H1 (cell line): ENCODE data around the gene RTL5. TPM values are rescaled to one million over a fixed set of nuclear protein-coding genes. Genes with fewer than 3 reads are reported as not detected.

Experiments
- CTCF ChIA-PET: fragments of 300-600 bp; sonication (Branson Sonifier 250); formaldehyde crosslinking; loops from one replicate; lab custom pipeline; 2021; ENCODE audit not compliant: partially characterized antibody; lab: Charles Lee
- POLR2A ChIA-PET: fragments of 300-600 bp; sonication (Branson Sonifier 250); formaldehyde crosslinking; loops from one replicate; lab custom pipeline; 2021; ENCODE audit warnings: inconsistent platforms; ENCODE audit not compliant: partially characterized antibody; lab: Charles Lee
- DNase-seq, 2 experiments: peaks; one replicate each; pipeline versions ENCODE4 v3.0.0 to v3.0.0-alpha.2; 2010 to 2022; ENCODE audit warnings: low spot score in 2 of 2, low read depth in 1 of 2, mixed read lengths in 1 of 2
- FAIRE-seq: peaks from 2 replicates; lab custom pipeline; 2011; peaks lifted over from hg19 to GRCh38; lab: Jason Lieb, UNC
- H2AFZ ChIP-seq: 2 replicates; pipeline ENCODE4 v1.8.1; 2012; ENCODE audit warnings: low read length, inconsistent platforms
- H2AK5ac ChIP-seq: 2 replicates; pipeline ENCODE4 v1.6.1; 2013; ENCODE audit warnings: low read depth, low read length
- H2BK120ac ChIP-seq: replicated peaks from 2 replicates; pipeline ENCODE3; 2013; ENCODE audit warnings: low read depth, low read length, inconsistent platforms
- H2BK12ac ChIP-seq: 2 replicates; pipeline ENCODE4 v1.6.1; 2013; ENCODE audit warnings: low read depth, low read length
- H2BK15ac ChIP-seq: 2 replicates; pipeline ENCODE4 v1.6.1; 2013; ENCODE audit warnings: low read length
- H2BK20ac ChIP-seq: 2 replicates; pipeline ENCODE4 v1.6.1; 2013; ENCODE audit warnings: low read length
- H2BK5ac ChIP-seq: 2 replicates; pipeline ENCODE4 v1.6.1; 2013; ENCODE audit warnings: low read depth, low read length
- H3K14ac ChIP-seq: 2 replicates; pipeline ENCODE4 v1.6.1; 2013; ENCODE audit warnings: inconsistent platforms; ENCODE audit not compliant: insufficient read length
- H3K18ac ChIP-seq: 2 replicates; pipeline ENCODE4 v1.6.1; 2013; ENCODE audit warnings: low read length; ENCODE audit errors: extremely low read depth
- H3K23ac ChIP-seq: 2 replicates; pipeline ENCODE4 v1.6.1; 2013; ENCODE audit warnings: inconsistent platforms; ENCODE audit not compliant: insufficient read length
- H3K23me2 ChIP-seq: 2 replicates; pipeline ENCODE4 v1.6.1; 2013; ENCODE audit warnings: low read depth, low read length
- H3K27ac ChIP-seq: 2 replicates; pipeline ENCODE4 v1.6.1; 2011; ENCODE audit warnings: low read depth, low read length, inconsistent platforms
- H3K27me3 ChIP-seq, 4 experiments: replicated peaks in 1 of 4; 1 replicate in 1 of 4; 2 replicates in 3 of 4; pipeline versions ENCODE4 v1.6.1 to v1.8.1; 2011 to 2013; ENCODE audit warnings: low read length in 3 of 4, mild to moderate bottlenecking in 3 of 4, inconsistent platforms in 2 of 4, mixed read lengths in 2 of 4, moderate library complexity in 1 of 4; ENCODE audit not compliant: control insufficient read depth in 3 of 4, insufficient read depth in 3 of 4; ENCODE audit errors: extremely low read depth in 1 of 4
- H3K36me3 ChIP-seq, 4 experiments: 2 replicates each; pipeline versions ENCODE4 v1.6.1 to v1.8.1; 2011 to 2013; ENCODE audit warnings: mild to moderate bottlenecking in 4 of 4, low read length in 3 of 4, moderate library complexity in 2 of 4, control low read depth in 1 of 4, inconsistent platforms in 1 of 4; ENCODE audit not compliant: insufficient read depth in 4 of 4, control insufficient read depth in 2 of 4
- H3K4ac ChIP-seq: replicated peaks from 2 replicates; pipeline ENCODE3; 2013; ENCODE audit warnings: low read length, low read depth, mixed read lengths, inconsistent platforms; ENCODE audit not compliant: insufficient read length
- H3K4me1 ChIP-seq, 4 experiments: replicated peaks in 1 of 4; 1 replicate in 1 of 4; 2 replicates in 3 of 4; pipeline versions ENCODE4 v1.6.1 to v1.8.1; 2011 to 2013; ENCODE audit warnings: low read length in 3 of 4, inconsistent platforms in 2 of 4, mixed read lengths in 1 of 4; ENCODE audit not compliant: insufficient read depth in 4 of 4, control insufficient read depth in 3 of 4
- H3K4me2 ChIP-seq, 2 experiments: 2 replicates each; pipeline versions ENCODE4 v1.6.1 to v1.8.1; 2011 to 2013; ENCODE audit warnings: low read depth in 2 of 2, low read length in 2 of 2, control low read depth in 1 of 2, inconsistent platforms in 1 of 2, mild to moderate bottlenecking in 1 of 2; ENCODE audit not compliant: insufficient read depth in 1 of 2
- H3K4me3 ChIP-seq, 4 experiments: fragments of 200-600, 300-600 bp in 1 of 4; sonication (generic), shearing (Covaris generic), sonication (Bioruptor Twin) in 1 of 4; 2 replicates each; pipeline versions ENCODE4 v1.5.1 to v1.8.1; 2011 to 2016; ENCODE audit warnings: low read length in 4 of 4, low read depth in 3 of 4, control low read depth in 2 of 4, inconsistent platforms in 2 of 4, mild to moderate bottlenecking in 2 of 4, mixed read lengths in 1 of 4, moderate library complexity in 1 of 4; ENCODE audit not compliant: insufficient read depth in 2 of 4; ENCODE audit errors: extremely low read depth in 1 of 4
- H3K56ac ChIP-seq: replicated peaks from 2 replicates; pipeline ENCODE3; 2013; ENCODE audit warnings: low read depth, mild to moderate bottlenecking, mixed read lengths, low read length, inconsistent platforms; ENCODE audit not compliant: insufficient read length
- H3K79me1 ChIP-seq: 2 replicates; pipeline ENCODE4 v1.6.1; 2013; ENCODE audit warnings: low read depth, low read length, control low read depth
- H3K79me2 ChIP-seq, 2 experiments: 2 replicates each; pipeline versions ENCODE4 v1.6.1 to v1.8.1; 2012 to 2013; ENCODE audit warnings: low read length in 2 of 2, mild to moderate bottlenecking in 2 of 2, inconsistent platforms in 1 of 2; ENCODE audit not compliant: insufficient read depth in 2 of 2, control insufficient read depth in 1 of 2
- H3K9ac ChIP-seq, 4 experiments: replicated peaks in 1 of 4; 1 replicate in 1 of 4; 2 replicates in 3 of 4; pipeline versions ENCODE4 v1.6.1 to v1.8.1; 2011 to 2013; ENCODE audit warnings: low read depth in 3 of 4, low read length in 3 of 4, control low read depth in 2 of 4, mild to moderate bottlenecking in 2 of 4, moderate library complexity in 2 of 4, inconsistent platforms in 1 of 4; ENCODE audit errors: extremely low read depth in 1 of 4
- H3K9me3 ChIP-seq, 2 experiments: 2 replicates each; pipeline versions ENCODE4 v1.6.1 to v1.8.1; 2012 to 2013; ENCODE audit warnings: mild to moderate bottlenecking in 2 of 2, moderate library complexity in 2 of 2, control low read depth in 1 of 2, inconsistent platforms in 1 of 2, low read depth in 1 of 2, low read length in 1 of 2, mixed read lengths in 1 of 2; ENCODE audit not compliant: insufficient read depth in 2 of 2
- H4K20me1 ChIP-seq, 2 experiments: replicated peaks in 1 of 2; 2 replicates each; pipeline versions ENCODE3 to v1.8.1; 2011 to 2013; ENCODE audit warnings: inconsistent platforms in 2 of 2, low read length in 2 of 2, mild to moderate bottlenecking in 1 of 2; ENCODE audit not compliant: insufficient read depth in 2 of 2, control insufficient read depth in 1 of 2
- H4K5ac ChIP-seq: 2 replicates; pipeline ENCODE4 v1.6.1; 2013; ENCODE audit warnings: low read length, low read depth, mixed read lengths, inconsistent platforms; ENCODE audit not compliant: insufficient read length
- H4K8ac ChIP-seq: 2 replicates; pipeline ENCODE4 v1.8.0; 2013; ENCODE audit warnings: mild to moderate bottlenecking, moderate library complexity, low read length, inconsistent platforms; ENCODE audit not compliant: insufficient read depth; ENCODE audit errors: extremely low read depth
- H4K91ac ChIP-seq: replicated peaks from 2 replicates; pipeline ENCODE3; 2013; ENCODE audit warnings: low read length, mixed read lengths, inconsistent platforms; ENCODE audit not compliant: insufficient read length
- ASH2L ChIP-seq: fragments of 200-600, 300-600 bp; sonication (generic); IDR thresholded peaks from one replicate; pipeline ENCODE4 v1.7.1; 2017; ENCODE audit warnings: low read length
- BCL11A ChIP-seq, 2 experiments: IDR thresholded peaks; one replicate each; pipeline ENCODE4 v1.6.1; 2011; ENCODE audit warnings: low read depth in 2 of 2, low read length in 2 of 2, mild to moderate bottlenecking in 2 of 2
- CTBP2 ChIP-seq: IDR thresholded peaks from 2 replicates; pipeline ENCODE4 v1.7.0; 2011; ENCODE audit warnings: borderline replicate concordance, mild to moderate bottlenecking, moderate library complexity, mixed read lengths, low read length; ENCODE audit not compliant: insufficient read depth, insufficient read length
- E2F6 ChIP-seq: IDR thresholded peaks from 2 replicates; pipeline ENCODE4 v1.6.1; 2012; ENCODE audit warnings: inconsistent platforms
- EGR1 ChIP-seq: IDR thresholded peaks from 2 replicates; pipeline ENCODE4 v1.6.1; 2011; ENCODE audit warnings: low read depth, low read length, borderline replicate concordance
- EP300 ChIP-seq, 2 experiments: IDR thresholded peaks; 1 replicate in 1 of 2; 2 replicates in 1 of 2; pipeline ENCODE4 v1.6.1; 2011 to 2012; ENCODE audit warnings: low read depth in 2 of 2, low read length in 2 of 2, mild to moderate bottlenecking in 2 of 2, borderline replicate concordance in 1 of 2, inconsistent platforms in 1 of 2, moderate library complexity in 1 of 2
- MAX ChIP-seq: IDR thresholded peaks from 2 replicates; pipeline ENCODE4 v1.6.1; 2012; ENCODE audit warnings: inconsistent platforms
- NANOG ChIP-seq: IDR thresholded peaks from 2 replicates; pipeline ENCODE4 v1.6.1; 2011; ENCODE audit warnings: low read length, low read depth, mild to moderate bottlenecking, inconsistent platforms; ENCODE audit not compliant: insufficient read depth, poor library complexity, severe bottlenecking
- RAD21 ChIP-seq, 2 experiments: IDR thresholded peaks in 1 of 2; conservative IDR thresholded peaks in 1 of 2; 2 replicates each; pipeline ENCODE4 v1.6.1; 2011; ENCODE audit warnings: low read depth in 2 of 2, low read length in 2 of 2, improper control_type of control experiment in 1 of 2, inconsistent platforms in 1 of 2, mild to moderate bottlenecking in 1 of 2, moderate library complexity in 1 of 2
- SAP30 ChIP-seq: fragments of 300-600 bp; sonication (generic); IDR thresholded peaks from 2 replicates; pipeline ENCODE4 v1.7.1; 2012; ENCODE audit warnings: low read length, moderate library complexity, mild to moderate bottlenecking, inconsistent platforms; ENCODE audit not compliant: insufficient read depth, insufficient replicate concordance
- SP4 ChIP-seq: IDR thresholded peaks from 2 replicates; pipeline ENCODE4 v1.6.1; 2012; ENCODE audit warnings: low read length, inconsistent platforms
- TAF1 ChIP-seq: IDR thresholded peaks from 2 replicates; pipeline ENCODE4 v1.6.1; 2011; ENCODE audit warnings: mild to moderate bottlenecking, low read depth, low read length
- YY1 ChIP-seq: IDR thresholded peaks from 2 replicates; pipeline ENCODE4 v1.6.1; 2011; ENCODE audit warnings: low read depth, mild to moderate bottlenecking, low read length
- WGBS, 2 experiments: shearing (Covaris generic) in 1 of 2; methylation state at CpG; one replicate each; pipeline versions ENCODE4 v1.1.6 to v1.1.7; 2013 to 2015; ENCODE audit warnings: low lambda C conversion rate in 2 of 2, mixed read lengths in 2 of 2, inconsistent platforms in 1 of 2, low coverage in 1 of 2, missing lambda C conversion rate in 1 of 2; ENCODE audit not compliant: insufficient replicate concordance in 2 of 2, insufficient coverage in 1 of 2, insufficient read length in 1 of 2; ENCODE audit errors: extremely low coverage in 1 of 2, missing lambda C conversion rate in 1 of 2; 5-methylcytosine and 5-hydroxymethylcytosine counted together
- polyA plus RNA-seq, 7 experiments: library from polyadenylated mRNA; depleted of rRNA in 3 of 7; stranded (reverse) in 5 of 7; unstranded in 2 of 7; fragments of >200 nt in 5 of 7; fragments of 200-250 nt in 2 of 7; gene quantifications; 1 replicate in 5 of 7; 2 replicates in 1 of 7; 4 replicates in 1 of 7; pipeline versions ENCODE4 v1.2.1 to v1.2.3, GENCODE V29; 2011 to 2013; ENCODE audit warnings: missing spikeins in 2 of 7, mixed read lengths in 2 of 7
- total RNA-seq: library from RNA; stranded (reverse); fragmentation: NEBNext Ultra II Directional; extraction: Animal tissue kit (Norgen Biotek cat#: 25700); gene quantifications from 2 replicates; pipeline ENCODE4 v1.2.1, GENCODE V29; 2021

Gene RTL5
- total and polyA plus RNA-seq, 2 of the 8 experiments (the other 6 are each of a cell fraction or from before 2014, with no cell fraction given): 0.57 to 1.9 TPM

DNA sequence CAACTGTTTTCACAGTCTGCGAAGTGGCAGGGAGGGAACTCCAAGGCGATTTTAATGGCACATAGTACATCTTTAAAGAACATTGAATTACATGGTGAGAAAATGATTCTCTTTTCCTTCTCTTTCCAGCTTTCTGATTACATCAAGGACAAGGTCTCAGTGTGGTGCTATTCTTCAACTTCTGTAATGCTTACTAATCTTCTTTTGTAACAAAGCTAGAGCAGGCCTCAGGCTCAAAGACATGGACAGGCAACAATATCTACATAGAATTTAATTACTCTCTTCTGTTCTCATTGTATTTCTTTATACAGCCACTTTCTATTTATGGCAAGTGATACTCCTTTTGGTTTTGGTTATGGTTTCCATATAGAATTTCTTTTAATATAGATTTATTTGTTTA is 48.4 kb downstream of the RTL5 start:
- Histone ChIP-seq H3K36me3 (no peaks in the 10 kb centered on the region), H2AFZ (no peak overlapping the region), H3K4me3 (no peak overlapping the region), H4K91ac (no peak overlapping the region), H3K23me2 (no peaks in the 10 kb centered on the region), H3K9ac (no peak overlapping the region), H2AK5ac (no peak overlapping the region), H3K23ac (no peak overlapping the region), H3K18ac (no peak overlapping the region), H2BK5ac (no peak overlapping the region), H4K20me1 (no peaks in the 10 kb centered on the region), H2BK20ac (no peak overlapping the region), H3K79me2 (no peaks in the 10 kb centered on the region), H3K79me1 (no peaks in the 10 kb centered on the region), H2BK120ac (no peak overlapping the region), H4K8ac (no peak overlapping the region), H4K5ac (no peak overlapping the region), H3K4me2 (no peak overlapping the region), H2BK12ac (no peak overlapping the region), H3K27ac (no peak overlapping the region), H3K4me1 (no peaks in the 10 kb centered on the region), H3K56ac (no peak overlapping the region), H2BK15ac (no peak overlapping the region), H3K27me3 (no peaks in the 10 kb centered on the region), H3K4ac (no peak overlapping the region), H3K14ac (no peak overlapping the region), H3K9me3 (no peaks in the 10 kb centered on the region)
- no peak for FAIRE-seq
- WGBS, 2 experiments: 63% methylated on average over 2 of the region's 2 CpGs; no CpG with 5 or more reads in 1 of the 2 experiments
- CTCF ChIA-PET: interaction anchor here (0.7 to 2.6 kb wide), 3 partner anchors 8 to 61 kb away, joined by 3 to 7 read pairs (median 5); no protein-coding TSS in a partner anchor
- DNase-seq: no peak
- POLR2A ChIA-PET: no interaction called here
- TF ChIP-seq BCL11A (IDR thresholded peaks at IDR 0.05; ENCODE audit: low read depth in 2 of 2, low read length in 2 of 2): no peak
- TF ChIP-seq SP4: no peak
- TF ChIP-seq E2F6: no peak
- no peak for TF ChIP-seq RAD21 (IDR thresholded peaks at IDR 0.05 in 1 of 2, conservative IDR thresholded peaks at IDR 0.05 in 1 of 2; ENCODE audit: low read depth in 2 of 2, low read length in 2 of 2)
- TF ChIP-seq CTBP2: no peak
- TF ChIP-seq YY1: no peak
- TF ChIP-seq ASH2L: no peak
- no peak for TF ChIP-seq NANOG
- TF ChIP-seq EP300 (IDR thresholded peaks at IDR 0.05; ENCODE audit: borderline replicate concordance in 1 of 2, low read depth in 2 of 2, low read length in 2 of 2): no peak
- TF ChIP-seq TAF1: no peak
- no peak for TF ChIP-seq SAP30
- no peak for TF ChIP-seq EGR1
- no peak for TF ChIP-seq MAX
